Measurements from ENCODE around the gene NR2E1.

NR2E1 gene

GRCh38 chr6:108211671-108212070 is 45.8 kb downstream of the NR2E1 start:
- ChIA-PET CTCF (interaction anchor here (0.6 to 0.7 kb wide), 2 partner anchors 11 to 229 kb away, joined by 3 read pairs; no protein-coding TSS in a partner anchor), POLR2A (no interaction called here)
- H3K4me1 ChIP-seq (ENCODE audit: control insufficient read depth, insufficient read depth, low read length) = no peaks in the 10 kb centered on the region
- TF ChIP-seq ZNF140 (tag by site-specific recombination; IDR thresholded peaks at IDR 0.05) (no peak), ZNF292 (tag by site-specific recombination; IDR thresholded peaks at IDR 0.05; ENCODE audit: borderline replicate concordance, low read depth) (no peak), ZNF174 (tag by site-specific recombination; IDR thresholded peaks at IDR 0.05) (no peak), ZNF324 (tag by site-specific recombination; IDR thresholded peaks at IDR 0.05) (no peak), ZNF548 (tag by site-specific recombination; IDR thresholded peaks at IDR 0.05) (no peak), ZSCAN5A (tag by site-specific recombination; IDR thresholded peaks at IDR 0.05) (no peak), SP3 (tag by site-specific recombination; IDR thresholded peaks at IDR 0.05) (no peak), ZNF561 (tag by site-specific recombination; IDR thresholded peaks at IDR 0.05; ENCODE audit: borderline replicate concordance) (no peak), ZNF624 (tag by site-specific recombination; IDR thresholded peaks at IDR 0.05) (no peak), ZNF2 (tag by site-specific recombination; IDR thresholded peaks at IDR 0.05) (no peak), ZNF704 (tag by site-specific recombination; IDR thresholded peaks at IDR 0.05) (no peak), ATF2 (tag by site-specific recombination; IDR thresholded peaks at IDR 0.05; ENCODE audit: low read depth) (no peak)
- H3K9me3 ChIP-seq (ENCODE audit: control insufficient read depth, insufficient read depth, low read depth, low read length) = no peaks in the 10 kb centered on the region
- peaks cover 9 to 36% of the 10 kb centered on the region in 2 experiments; a peak in 2 of 3 replicates for H3K36me3 ChIP-seq (ENCODE audit: control insufficient read depth in 2 of 2, insufficient read depth in 1 of 2, low read length in 2 of 2)
- no peak overlapping the region for H3K27ac ChIP-seq (ENCODE audit: extremely low read depth, low read depth, low read length)
- H3K4me3 ChIP-seq (ENCODE audit: low read depth, low read length) = no peak overlapping the region

GRCh38 chr6:108222064-108222463 is 56.2 kb downstream of the NR2E1 start:
- no peak overlapping the region for H3K27ac ChIP-seq (ENCODE audit: extremely low read depth, low read depth, low read length)
- H3K36me3 ChIP-seq (ENCODE audit: control insufficient read depth in 2 of 2, insufficient read depth in 1 of 2, low read length in 2 of 2) = peaks cover 24 to 50% of the 10 kb centered on the region in 2 experiments
- no peaks in the 10 kb centered on the region for H3K9me3 ChIP-seq (ENCODE audit: control insufficient read depth, insufficient read depth, low read depth, low read length)
- peaks cover 2% of the 10 kb centered on the region; the same call in 1 of the 2 replicates for H3K4me1 ChIP-seq (ENCODE audit: control insufficient read depth, insufficient read depth, low read length)
- POLR2A ChIA-PET = no interaction called here
- CTCF ChIA-PET = interaction anchor here (0.6 to 1.5 kb wide), 3 partner anchors 10 to 271 kb away, joined by 3 to 7 read pairs (median 3); no protein-coding TSS in a partner anchor
- no peak overlapping the region for H3K4me3 ChIP-seq (ENCODE audit: low read depth, low read length)
- TF ChIP-seq YY1 (tag by site-specific recombination; IDR thresholded peaks at IDR 0.05) (no peak), ZBTB1 (tag by site-specific recombination; IDR thresholded peaks at IDR 0.05) (no peak), ZNF530 (tag by site-specific recombination; IDR thresholded peaks at IDR 0.05; ENCODE audit: low read depth) (no peak), ZNF157 (tag by site-specific recombination; IDR thresholded peaks at IDR 0.05) (no peak), ZNF624 (tag by site-specific recombination; IDR thresholded peaks at IDR 0.05) (no peak), ZNF677 (tag by site-specific recombination; IDR thresholded peaks at IDR 0.05) (no peak), IKZF3 (tag by site-specific recombination; IDR thresholded peaks at IDR 0.05) (no peak), ZFHX2 (tag by site-specific recombination; conservative IDR thresholded peaks at IDR 0.05) (no peak), ZNF707 (tag by site-specific recombination; IDR thresholded peaks at IDR 0.05) (no peak), ZNF26 (tag by site-specific recombination; IDR thresholded peaks at IDR 0.05) (no peak), ZNF426 (tag by site-specific recombination; IDR thresholded peaks at IDR 0.05) (no peak), TCF7L2 (IDR thresholded peaks at IDR 0.05; ENCODE audit: borderline replicate concordance, low read depth, low read length) (no peak), REPIN1 (tag by site-specific recombination; IDR thresholded peaks at IDR 0.05; ENCODE audit: low read depth) (no peak), ZNF776 (tag by site-specific recombination; IDR thresholded peaks at IDR 0.05; ENCODE audit: borderline replicate concordance) (no peak), ZNF174 (tag by site-specific recombination; IDR thresholded peaks at IDR 0.05) (no peak), ZNF549 (tag by site-specific recombination; IDR thresholded peaks at IDR 0.05) (no peak)

Measured in HEK293 (cell line).